ENCODE measurements around the gene EWSR1. TPM values are rescaled to one million over a fixed set of nuclear protein-coding genes. Genes with fewer than 3 reads are reported as not detected.

The EWSR1 gene
- total RNA-seq, 4 donors from 2014 or later: 132 to 308 (median 170) TPM

- no peaks in the 10 kb centered on the region for H3K36me3 ChIP-seq
- H3K9me3 ChIP-seq: no peaks in the 10 kb centered on the region
- H3K27ac ChIP-seq: no peak overlapping the region
- H3K4me3 ChIP-seq: no peak overlapping the region
- H3K4me1 ChIP-seq: peaks cover 22% of the 10 kb centered on the region
- whole genome bisulfite sequencing: 60% methylated on average over 8 of the region's 19 CpGs
- no peaks in the 10 kb centered on the region for H3K27me3 ChIP-seq
- no peak for TF ChIP-seq POLR2AphosphoS5 (IDR thresholded peaks at IDR 0.05)
- no peak for TF ChIP-seq EP300 (IDR thresholded peaks at IDR 0.05)
- TF ChIP-seq CTCF (IDR thresholded peaks at IDR 0.05): no peak
- no peak for TF ChIP-seq POLR2A (IDR thresholded peaks at IDR 0.05)
- peak in 1 of 2 donors; percentile 61 for DNase-seq (ENCODE audit: low spot score in 2 of 2)
These were observed 43.8 kb upstream of the EWSR1 start for GRCh38 chr22:29224121-29224858.

GRCh38 chr22:29224859-29225410, 43.1 kb upstream of the EWSR1 start:
- Histone ChIP-seq H3K9me3 (no peaks in the 10 kb centered on the region), H3K36me3 (no peaks in the 10 kb centered on the region), H3K4me1 (peaks cover 22% of the 10 kb centered on the region), H3K4me3 (no peak overlapping the region), H3K27me3 (no peaks in the 10 kb centered on the region), H3K27ac (peak overlapping the region; percentile 51)
- TF ChIP-seq POLR2A (IDR thresholded peaks at IDR 0.05) (no peak), CTCF (IDR thresholded peaks at IDR 0.05) (no peak), EP300 (IDR thresholded peaks at IDR 0.05) (no peak), POLR2AphosphoS5 (IDR thresholded peaks at IDR 0.05) (no peak)
- DNase-seq (ENCODE audit: low spot score in 2 of 2): peak in 1 of 2 donors; percentile 65
- 87% methylated on average over 6 of the region's 7 CpGs for WGBS

GRCh38 chr22:29225422-29226090, 42.5 kb upstream of the EWSR1 start:
- peak in 1 of 2 donors; percentile 82 for DNase-seq (ENCODE audit: low spot score in 2 of 2)
- Histone ChIP-seq H3K27me3 (no peaks in the 10 kb centered on the region), H3K9me3 (no peaks in the 10 kb centered on the region), H3K27ac (peak overlapping the region; percentile 51), H3K36me3 (no peaks in the 10 kb centered on the region), H3K4me3 (no peak overlapping the region), H3K4me1 (peaks cover 22% of the 10 kb centered on the region)
- 45% methylated on average over 5 of the region's 16 CpGs for WGBS
- TF ChIP-seq POLR2A (IDR thresholded peaks at IDR 0.05): no peak
- TF ChIP-seq CTCF (IDR thresholded peaks at IDR 0.05): no peak
- TF ChIP-seq EP300 (IDR thresholded peaks at IDR 0.05): no peak
- TF ChIP-seq POLR2AphosphoS5 (IDR thresholded peaks at IDR 0.05): no peak

GRCh38 chr22:29226351-29226981, 41.6 kb upstream of the EWSR1 start:
- DNase-seq (ENCODE audit: low spot score in 2 of 2): peak in 1 of 2 donors; percentile 50
- TF ChIP-seq EP300 (IDR thresholded peaks at IDR 0.05): no peak
- TF ChIP-seq CTCF (IDR thresholded peaks at IDR 0.05): no peak
- TF ChIP-seq POLR2AphosphoS5 (IDR thresholded peaks at IDR 0.05): no peak
- H3K4me1 ChIP-seq: peaks cover 22% of the 10 kb centered on the region
- H3K9me3 ChIP-seq: no peaks in the 10 kb centered on the region
- H3K4me3 ChIP-seq: no peak overlapping the region
- no peaks in the 10 kb centered on the region for H3K36me3 ChIP-seq
- WGBS: 95% methylated on average over 10 of the region's 11 CpGs
- H3K27ac ChIP-seq: peak overlapping the region; percentile 51
- no peaks in the 10 kb centered on the region for H3K27me3 ChIP-seq
